Stimulated activated naive CD8-positive, alpha-beta T cell treated with anti-CD3 and anti-CD28 coated beads, Interleukin-15, Interleukin-2, amounts not matched to agents 100 U/mL and 50 U/mL, for 24 hours (primary cell): Measurements from ENCODE around the gene CCNJL.

Experiments
- ATAC-seq: fragments of 150-1000 bp; cut with Tn5 transposase; one replicate; pipeline ENCODE4 v1.10.0; 2021
- DNase-seq: peaks from one replicate; pipeline ENCODE4 v3.0.0; 2021

Gene CCNJL

DNA sequence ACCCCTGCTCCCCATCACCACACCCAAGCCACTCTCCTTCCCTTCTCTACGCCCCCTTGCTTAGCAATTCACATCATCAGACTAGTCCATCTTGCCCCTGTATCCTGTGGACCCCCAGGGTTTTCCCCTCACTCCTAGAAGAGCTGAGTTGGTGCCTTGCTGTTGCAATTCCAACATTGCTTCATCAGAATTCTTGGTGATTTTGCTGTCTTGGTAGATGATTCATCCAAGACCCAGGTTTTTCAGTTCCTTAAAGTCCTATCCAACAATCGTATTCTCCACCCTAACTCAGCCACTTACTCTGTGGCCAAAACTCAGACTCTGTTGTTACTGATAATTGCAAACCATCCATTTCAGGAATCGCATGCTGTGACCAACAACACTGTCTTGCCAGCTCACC lies 21.4 kb upstream of the CCNJL start:
- ATAC-seq (no peak), DNase-seq (no peak)

DNA sequence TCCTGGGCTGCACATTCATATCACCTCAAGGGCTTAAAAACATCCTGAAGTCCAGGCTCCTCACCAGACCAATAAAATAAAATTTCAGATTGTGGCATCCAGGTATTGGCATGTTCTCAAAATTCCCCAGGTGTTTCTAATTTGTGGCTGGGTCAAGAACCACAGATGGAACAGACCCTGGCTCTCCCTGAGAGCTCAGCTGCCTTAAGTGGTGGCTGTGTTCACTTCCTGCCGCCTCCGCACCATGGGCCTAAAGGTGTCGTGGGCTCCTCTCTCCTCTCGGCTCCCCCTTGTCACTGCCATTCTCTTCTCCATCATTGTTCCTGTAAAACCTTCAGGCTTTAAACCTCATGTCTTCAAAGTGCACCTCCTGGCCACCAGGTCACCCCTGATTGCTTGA lies 17.8 kb upstream of the CCNJL start:
- peak; percentile 17 for DNase-seq
- ATAC-seq = peak; percentile 63

DNA sequence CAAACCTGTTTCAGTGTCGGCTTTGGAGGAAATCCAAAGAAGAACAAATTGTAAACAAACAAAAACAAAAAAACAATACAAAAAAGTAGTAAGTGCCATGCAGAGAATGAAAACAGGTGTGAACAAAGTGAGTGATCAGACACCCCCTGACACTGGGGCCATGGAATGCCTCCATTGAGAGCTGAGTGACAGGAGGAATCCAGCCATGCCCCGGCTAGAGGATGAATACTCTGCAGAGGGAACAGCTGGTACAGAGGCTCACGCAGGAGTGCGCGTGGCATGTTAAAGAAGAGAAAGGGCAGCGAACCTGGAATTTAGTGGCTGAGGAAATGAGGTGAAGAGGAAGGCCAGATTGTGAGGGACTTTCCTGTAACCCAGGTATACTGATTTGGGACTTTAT lies 15.5 kb upstream of the CCNJL start:
- no peak for DNase-seq
- ATAC-seq = no peak

DNA sequence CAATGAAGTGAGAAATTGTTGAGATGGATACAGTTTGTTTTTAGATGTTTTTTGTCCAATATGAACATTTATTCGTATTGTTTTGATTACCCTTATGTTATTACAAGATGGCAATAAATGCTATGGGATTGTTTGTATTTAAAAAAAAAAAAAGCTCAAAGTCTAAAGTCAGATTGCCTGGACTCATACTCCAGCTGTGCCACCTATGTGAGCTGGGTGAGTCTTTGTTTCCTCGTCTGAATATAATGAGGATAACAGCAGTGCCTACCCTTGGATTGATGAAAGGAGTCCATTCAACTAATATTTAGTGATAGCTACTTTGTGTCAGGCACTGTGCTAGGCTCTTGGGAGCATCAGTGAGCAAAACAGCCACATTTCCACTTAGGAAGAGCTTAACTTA lies 14.6 kb upstream of the CCNJL start:
- ATAC-seq = no peak
- no peak for DNase-seq

GRCh38 chr5:160325716-160326115 lies 13.4 kb upstream of the CCNJL start:
- DNase-seq (no peak), ATAC-seq (no peak)

GRCh38 chr5:160324886-160325285 lies 12.5 kb upstream of the CCNJL start:
- ATAC-seq (no peak), DNase-seq (no peak)

- no peak for ATAC-seq
- no peak for DNase-seq
Measured at GRCh38 chr5:160318409-160318808, 6.0 kb upstream of the CCNJL start.

DNA sequence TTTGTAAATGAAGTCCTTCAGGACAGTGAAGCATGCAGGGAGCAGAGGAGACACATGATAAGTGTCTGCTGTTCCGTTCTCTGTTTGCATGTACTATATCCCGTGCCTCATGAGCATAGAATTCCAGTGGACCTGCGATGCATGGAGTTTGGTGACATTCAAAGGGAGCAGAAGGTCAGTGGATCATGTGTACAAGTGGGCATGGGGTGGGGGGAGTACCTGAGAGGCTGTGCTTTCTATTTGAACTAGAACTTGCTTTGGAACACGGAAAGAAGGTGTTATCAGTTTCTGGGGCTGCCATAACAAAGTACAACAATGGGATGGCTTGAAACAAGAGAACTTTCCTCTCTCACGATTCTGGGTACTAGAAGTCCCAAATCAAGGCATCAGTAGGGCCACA lies 5.1 kb upstream of the CCNJL start:
- ATAC-seq = no peak
- no peak for DNase-seq

GRCh38 chr5:160315968-160316367 lies 3.6 kb upstream of the CCNJL start:
- DNase-seq (no peak), ATAC-seq (no peak)

DNA sequence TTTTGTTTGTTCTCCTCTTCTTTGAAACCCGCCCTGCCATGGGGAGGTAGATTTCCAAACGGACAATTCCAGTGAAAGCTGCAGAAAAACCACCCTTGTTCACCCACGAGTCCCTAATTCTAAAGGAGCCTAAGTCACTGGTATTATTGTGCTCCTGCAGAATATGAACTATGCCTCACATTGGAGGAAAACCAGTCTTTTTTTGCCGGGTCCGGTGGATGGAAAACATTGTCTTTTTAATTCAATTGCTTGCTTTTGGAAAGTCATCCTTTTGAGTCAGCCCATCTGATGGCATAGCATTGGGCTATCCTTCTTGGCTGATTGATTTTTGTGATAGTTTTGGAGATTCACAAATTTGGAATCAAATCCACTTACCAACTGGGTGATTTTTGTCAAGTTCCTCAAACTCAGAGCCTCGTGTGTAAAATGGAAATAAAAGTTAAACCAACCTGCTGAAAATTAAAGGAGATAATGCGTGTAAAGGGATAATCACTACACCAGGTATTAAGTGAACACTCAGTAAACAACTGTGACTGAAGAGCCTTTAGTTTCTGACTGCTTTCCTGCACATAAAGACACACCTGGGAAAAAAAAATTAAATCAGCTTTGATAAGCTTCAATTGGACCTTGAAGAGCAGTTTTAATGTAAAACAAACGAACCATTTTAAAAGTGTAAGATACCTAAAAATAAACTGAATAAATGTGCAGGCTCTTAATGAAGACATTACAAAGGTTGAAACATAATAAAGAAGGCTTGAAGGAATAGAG lies 780 bp upstream of the CCNJL start:
- ATAC-seq (no peak), DNase-seq (no peak)

GRCh38 chr5:160311491-160312133 lies 752 bp downstream of the CCNJL start:
- no peak for DNase-seq
- no peak for ATAC-seq

GRCh38 chr5:160310552-160311295 lies 1.6 kb downstream of the CCNJL start:
- no peak for DNase-seq
- ATAC-seq = no peak

DNA sequence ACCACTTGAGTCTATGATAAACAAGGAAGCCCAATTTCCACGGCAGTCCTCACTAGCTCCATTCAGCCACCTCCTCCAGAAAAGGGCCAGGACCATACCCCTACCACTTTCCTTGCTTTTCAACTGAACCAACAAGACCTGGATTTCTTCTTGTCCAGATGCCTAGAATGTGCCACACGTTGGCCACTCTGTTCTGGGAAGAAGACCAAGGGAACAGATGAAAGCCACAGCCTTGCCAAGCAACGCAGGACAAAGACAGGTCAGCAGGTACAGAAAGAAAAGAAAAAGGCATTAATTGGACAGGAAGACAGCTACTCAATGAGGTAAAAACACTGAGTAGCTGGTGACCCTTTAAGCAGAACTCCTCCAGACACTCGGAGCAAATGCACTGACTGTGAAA lies 2.2 kb downstream of the CCNJL start:
- DNase-seq (no peak), ATAC-seq (no peak)

- ATAC-seq (no peak), DNase-seq (no peak)
Measured at GRCh38 chr5:160306696-160307095, 5.7 kb downstream of the CCNJL start.

DNA sequence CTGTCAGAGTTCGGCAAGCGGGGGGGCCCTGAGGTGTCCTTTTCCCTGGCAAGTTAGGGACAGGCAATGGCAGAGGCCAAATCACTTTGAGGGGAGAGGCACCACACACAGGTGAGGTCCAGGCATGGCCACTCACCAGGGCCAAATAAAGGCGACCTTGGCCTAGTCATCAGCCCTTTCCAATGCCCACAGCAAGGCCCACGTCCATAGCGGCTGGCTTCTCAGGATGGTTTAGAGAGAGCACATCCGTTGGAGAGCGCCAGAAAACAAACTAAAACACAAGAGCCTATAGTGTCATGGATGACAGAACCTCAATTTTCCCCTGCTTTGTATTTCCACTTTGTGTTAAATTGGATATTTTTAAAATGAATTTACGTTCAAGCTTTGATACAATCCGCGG lies 7.0 kb downstream of the CCNJL start:
- DNase-seq (no peak), ATAC-seq (no peak)

GRCh38 chr5:160303690-160304089 lies 8.7 kb downstream of the CCNJL start:
- DNase-seq (no peak), ATAC-seq (no peak)

- DNase-seq (no peak), ATAC-seq (no peak)
Measured at GRCh38 chr5:160298189-160298588, 14.2 kb downstream of the CCNJL start.

GRCh38 chr5:160297776-160298175 lies 14.6 kb downstream of the CCNJL start:
- DNase-seq (no peak), ATAC-seq (no peak)

DNA sequence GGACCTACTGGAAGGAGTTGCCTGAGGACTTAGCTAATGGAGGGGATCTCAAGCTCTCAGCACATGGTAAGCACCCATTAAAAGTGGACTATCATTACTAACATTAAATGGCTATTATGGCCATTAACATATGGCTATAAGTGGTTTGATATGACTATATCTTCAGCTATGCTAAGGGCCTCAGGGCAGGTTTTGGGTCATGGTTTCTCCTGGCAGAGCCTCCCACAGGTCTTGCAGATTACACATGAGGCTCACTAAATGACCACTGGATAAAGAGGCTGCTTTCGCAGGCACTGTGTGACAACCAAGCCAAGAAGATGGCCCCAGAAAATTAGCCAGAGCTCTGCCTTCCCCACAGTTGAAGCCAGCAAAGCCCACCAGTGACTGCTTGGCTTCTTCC lies 15.4 kb downstream of the CCNJL start:
- DNase-seq = no peak
- no peak for ATAC-seq

DNA sequence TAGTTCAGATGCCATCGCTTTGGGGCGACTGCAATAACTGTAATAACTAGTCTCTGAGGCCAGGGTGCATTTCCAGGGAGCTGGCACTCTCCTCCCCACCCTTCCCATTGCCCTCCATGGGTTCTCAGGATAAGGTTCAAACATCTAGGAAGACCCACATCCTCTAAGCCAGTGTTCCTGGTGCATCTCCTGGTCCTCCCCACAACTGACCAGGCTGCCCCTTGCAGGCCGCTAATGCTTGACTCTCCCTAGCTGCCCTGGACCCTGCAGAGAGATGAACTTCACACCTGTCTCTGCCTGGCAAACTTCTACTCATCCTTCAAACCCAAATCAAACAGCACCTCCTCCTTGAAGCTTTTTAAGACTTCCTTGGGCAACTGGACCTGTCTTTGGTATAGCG lies 15.9 kb downstream of the CCNJL start:
- no peak for ATAC-seq
- no peak for DNase-seq

DNA sequence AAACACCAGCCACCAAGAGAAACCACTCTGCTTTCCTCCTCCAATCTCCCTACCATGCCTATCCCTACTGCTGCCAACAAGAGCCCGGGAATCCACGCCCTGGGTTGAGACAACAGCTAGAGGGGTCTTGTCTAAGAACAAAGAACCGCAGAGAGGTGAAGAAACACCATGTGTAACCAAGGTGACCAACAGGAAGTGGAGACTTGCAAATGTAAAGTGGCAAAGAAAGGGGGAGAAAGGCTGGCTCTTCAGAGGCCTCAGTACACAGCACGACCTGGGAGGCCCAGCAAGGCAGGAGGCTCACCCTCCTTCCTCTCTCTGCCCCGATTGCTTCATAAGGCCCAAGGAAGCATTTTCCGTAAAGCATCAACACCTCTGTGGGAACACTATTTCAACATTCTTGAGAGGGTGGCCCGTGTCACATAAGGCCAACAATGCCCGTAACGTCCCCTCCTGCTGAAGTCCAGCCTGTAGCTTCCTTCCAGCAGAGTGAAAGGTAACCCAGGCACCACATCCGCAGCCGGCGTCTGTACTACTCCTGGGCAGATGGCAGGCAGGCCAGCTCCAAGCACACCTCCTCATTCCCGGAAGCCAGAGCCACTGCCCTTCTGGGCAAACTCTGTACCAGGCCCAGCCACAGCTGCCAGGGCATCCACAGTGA lies 18.3 kb downstream of the CCNJL start:
- peak; percentile 40 for ATAC-seq
- no peak for DNase-seq

DNA sequence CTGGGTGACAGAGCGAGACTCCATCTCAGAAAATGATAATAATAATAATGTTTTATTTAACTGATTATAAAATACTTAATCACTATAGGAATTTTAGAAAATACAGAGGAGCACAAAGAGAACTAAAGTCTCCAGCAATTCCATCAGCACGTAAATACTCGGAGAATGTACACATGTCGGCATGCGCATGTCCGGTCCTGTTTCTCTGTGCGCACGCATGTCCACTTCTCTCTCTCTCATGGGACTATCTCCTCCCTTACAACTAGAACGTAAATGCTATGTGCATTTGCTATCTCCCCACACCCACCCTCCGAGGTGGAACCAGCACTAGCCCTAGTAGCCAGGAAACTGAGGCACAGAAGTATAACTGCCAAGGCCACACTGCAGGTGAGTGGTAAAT lies 19.0 kb downstream of the CCNJL start:
- no peak for DNase-seq
- no peak for ATAC-seq

DNA sequence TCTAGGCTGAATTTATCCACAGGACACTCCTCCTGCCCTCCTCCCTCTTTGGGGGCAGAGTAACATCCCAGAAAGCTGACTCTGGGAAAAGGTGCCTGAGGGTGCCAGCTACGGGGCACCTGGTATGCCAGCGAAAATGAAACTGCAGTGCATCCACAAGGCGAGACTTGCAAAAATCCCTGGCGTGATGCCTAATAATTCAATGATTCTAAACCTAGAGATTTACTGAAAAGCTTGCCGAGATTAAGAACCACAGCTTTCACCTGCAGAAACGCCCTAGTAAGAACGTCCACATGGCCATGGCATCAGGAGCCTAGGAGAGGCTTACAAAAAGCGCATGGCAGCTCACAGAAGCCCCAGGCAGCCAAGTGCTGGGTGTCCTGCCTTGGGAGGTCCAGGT lies 20.9 kb downstream of the CCNJL start:
- DNase-seq (no peak), ATAC-seq (no peak)
